HG03045 (cell line): Measurements from ENCODE around the gene RNPEP.
"Not testable (repeated sequence)": the region's sequence is repeated elsewhere in the genome, so short reads cannot be mapped to it uniquely, and the experiment has no call there.

Experiments used
- ATAC-seq: cut with Tn5 transposase; IDR thresholded peaks from one replicate; pipeline ENCODE4 v1.9.1; 2021; ENCODE audit warnings: mild to moderate bottlenecking, moderate library complexity; ENCODE audit not compliant: unreplicated experiment

The RNPEP gene

DNA sequence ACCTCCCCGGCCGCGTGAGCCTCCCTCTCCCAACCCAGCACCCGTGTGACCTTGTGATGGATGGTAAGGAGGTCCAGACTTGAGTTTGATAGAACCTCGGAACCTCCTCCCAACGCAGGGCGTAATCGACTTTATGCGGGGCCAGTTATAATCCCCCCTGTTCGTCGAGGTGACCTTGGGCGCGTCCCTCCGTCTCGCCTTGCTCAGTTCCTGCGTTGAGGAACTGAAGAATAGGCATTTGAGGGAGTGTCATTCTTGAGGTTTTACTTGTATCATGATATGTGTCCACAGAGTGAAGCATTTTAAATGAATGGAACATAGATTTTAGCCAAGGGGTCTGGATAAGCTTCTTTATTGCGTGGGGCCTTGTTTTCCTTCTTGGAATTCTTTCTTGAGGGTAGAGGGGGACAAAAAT is 26.7 kb upstream of the RNPEP start:
- ATAC-seq: no peak

DNA sequence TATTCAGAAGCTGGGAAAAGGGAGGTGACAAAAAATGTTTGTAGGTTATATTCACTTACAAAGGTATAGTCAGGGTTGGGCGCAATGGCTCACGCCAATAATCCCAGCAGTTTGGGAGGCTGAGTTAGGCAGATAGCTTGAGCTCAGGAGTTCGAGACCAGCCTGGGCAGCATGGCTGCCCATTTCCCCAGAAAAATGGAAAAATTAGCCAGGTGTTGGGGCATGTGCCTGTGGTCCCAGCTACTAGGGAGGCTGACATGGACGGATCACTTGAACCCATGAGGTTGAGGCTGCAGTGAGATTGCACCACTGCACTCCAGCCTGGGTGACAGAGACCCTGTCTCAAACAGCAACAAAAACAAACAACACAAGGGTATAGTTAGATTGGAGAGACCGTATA is 24.1 kb upstream of the RNPEP start:
- ATAC-seq: no peak

DNA sequence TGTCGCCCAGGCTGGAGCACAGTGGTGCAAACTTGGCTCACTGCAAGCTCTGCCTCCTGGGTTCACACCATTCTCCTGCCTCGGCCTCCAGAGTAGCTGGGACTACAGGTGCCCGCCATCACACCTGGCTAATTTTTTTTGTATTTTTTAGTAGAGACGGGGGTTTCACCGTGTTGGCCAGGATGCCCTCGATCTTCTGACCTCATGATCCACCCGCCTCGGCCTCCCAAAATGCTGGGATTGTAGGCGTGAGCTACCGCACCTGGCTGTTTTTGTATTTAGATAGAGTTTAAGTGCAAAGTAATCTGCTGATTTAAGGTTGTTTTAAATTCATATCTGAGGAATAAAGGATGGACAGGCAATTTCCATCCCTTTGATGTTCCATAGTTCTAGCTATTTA is 20.1 kb upstream of the RNPEP start:
- ATAC-seq: not testable (repeated sequence)

DNA sequence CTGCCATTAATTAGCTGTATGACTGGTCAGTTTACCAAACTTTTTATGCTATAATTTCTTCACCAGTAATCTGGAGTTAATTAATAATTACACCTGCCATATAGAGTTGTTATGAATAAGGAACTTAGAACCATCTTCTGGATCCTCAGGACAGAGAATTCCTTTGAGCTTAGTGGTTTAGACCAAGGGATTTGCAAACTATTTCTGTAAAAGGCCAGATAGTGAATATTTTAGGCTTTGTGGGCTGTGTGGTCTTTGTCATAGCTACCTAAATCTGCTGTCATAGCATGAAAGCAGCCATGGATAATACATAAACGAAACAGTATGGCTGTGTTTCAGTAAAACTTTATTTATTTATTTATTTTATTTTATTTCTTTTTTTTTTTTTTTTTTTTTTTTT is 18.2 kb upstream of the RNPEP start:
- no peak for ATAC-seq

DNA sequence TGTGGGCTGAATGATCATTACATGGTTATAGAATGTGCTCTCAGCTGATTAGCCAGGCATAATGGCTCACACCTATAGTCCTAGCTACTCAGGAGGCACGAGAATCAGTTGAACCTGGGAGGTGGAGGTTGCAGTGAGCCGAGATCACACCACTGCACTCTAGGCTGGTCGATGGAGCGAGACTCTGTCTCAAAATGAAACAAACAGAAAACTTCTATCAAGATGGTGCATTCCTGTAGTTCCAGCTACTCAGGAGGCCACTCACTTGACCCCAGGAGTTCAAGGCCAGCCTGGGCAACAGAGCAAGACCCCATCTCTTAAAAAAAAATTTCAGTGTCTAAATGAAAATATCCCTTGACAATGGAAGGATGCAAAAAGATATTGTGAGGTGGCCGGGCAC is 16.3 kb upstream of the RNPEP start:
- ATAC-seq: no peak

DNA sequence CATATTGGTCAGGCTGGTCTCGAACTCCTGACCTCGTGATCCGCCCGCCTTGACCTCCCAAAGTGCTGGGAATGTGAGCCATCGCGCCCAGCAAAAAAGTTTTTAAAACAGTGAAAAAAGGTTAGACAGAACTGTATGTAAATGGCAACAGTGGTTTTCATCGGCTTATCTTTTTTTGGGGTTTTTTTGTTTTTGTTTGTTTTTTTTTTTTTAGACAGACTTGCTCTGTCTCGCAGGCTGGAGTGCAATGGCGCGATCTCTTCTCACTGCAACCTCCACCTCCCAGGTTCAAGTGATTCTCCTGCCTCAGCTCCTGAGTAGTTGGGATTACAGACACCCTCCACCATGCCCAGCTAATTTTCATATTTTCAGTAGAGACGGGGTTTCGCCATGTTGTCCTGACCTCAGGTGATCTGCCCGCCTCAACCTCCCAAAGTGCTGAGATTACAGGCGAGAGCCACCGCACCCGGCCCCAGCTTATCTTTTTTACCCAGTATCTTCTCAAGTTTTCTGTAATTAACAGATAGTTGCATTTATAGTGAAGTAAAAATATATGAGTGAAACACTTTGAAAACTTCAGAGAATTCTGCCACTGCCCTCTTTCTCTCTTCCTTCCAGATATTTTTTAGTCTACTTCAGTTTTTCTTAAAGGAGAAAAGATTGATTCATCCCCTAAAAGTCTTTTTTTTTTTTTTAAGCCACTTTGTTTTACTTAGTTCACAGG is 14.1 kb upstream of the RNPEP start:
- ATAC-seq: no peak

DNA sequence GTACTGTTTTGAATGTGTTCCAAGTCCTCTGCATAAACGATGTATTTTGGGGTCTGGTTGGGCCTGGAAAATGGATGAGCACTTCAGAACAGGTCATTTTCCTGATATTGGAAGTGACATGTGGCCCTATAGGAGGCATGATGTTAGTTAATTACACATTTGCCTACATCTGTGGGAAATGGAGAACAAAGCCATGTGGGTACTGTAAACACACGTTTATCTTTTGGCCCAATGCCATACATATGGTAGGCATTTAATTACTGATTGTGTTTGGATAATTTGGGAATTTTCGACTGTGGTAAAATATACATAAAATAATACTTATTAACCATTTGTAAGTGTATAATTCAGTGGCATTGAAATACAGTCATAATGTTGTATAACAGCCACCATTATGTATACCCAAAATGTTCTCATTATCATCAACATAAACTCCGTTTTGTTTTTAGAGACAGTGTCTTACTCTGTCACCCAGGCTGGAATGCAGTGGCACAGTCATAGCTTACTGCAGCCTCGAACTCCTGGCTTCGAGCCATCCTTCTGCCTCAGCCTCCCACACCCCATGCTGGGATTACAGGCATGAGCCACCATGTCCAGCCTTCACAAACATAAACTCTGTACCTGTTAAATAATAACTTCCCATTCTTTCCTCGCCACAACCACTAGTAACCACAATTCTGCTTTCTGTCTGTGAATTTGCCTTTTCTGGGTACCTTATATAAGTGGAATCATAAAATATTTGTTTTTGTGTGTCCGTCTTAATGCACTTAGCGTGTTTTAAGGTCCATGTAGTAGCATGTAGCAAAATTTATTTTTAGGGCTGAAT is 11.9 kb upstream of the RNPEP start:
- no peak for ATAC-seq

DNA sequence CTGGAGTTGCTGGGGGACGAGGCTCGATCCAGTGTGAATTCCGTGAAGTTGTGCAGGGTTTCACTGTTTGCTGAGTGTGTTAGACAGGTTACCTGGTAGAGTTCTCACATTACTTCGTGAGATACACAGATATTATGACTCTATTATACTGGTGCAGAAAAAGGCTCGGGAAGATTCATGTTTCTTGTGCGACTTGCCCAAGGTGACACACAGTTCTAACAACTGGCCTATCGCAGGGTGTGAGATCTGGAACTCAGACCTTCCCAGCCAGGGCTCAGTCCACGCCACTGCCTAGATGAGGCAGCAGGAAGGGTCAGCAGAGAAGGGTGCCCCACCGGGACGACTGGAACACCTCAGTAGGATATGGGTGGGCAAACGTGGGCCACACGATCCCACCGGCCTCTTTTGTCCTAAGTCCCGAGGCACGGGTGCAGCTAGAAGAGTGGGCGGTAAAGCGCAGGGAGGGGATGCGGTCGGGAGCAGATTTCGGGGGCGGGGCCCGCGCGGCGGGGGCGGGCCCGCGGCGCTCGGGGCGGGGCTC is 296 bp upstream of the RNPEP start:
- ATAC-seq: peak; percentile 26

DNA sequence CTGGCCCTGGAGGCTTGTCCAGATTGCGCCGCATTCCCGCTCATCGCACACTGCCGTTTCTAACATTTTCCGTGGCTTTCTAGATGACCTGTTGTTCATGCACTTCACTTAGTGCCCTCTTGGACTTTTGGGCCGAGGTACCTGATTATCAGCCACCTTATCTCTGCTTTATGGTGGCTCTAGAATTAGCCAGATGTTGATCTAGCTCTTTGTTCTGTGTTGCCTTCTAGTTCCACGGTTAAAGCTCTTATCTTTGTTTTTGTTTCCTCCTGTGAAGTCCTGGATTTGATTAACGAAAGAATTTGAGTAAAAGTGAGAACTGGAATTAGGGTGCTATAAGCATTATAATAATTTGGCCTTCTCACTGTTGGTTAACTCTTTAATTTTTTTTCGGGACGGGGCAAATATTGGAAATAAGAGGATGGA is 945 bp downstream of the RNPEP start:
- ATAC-seq: no peak

DNA sequence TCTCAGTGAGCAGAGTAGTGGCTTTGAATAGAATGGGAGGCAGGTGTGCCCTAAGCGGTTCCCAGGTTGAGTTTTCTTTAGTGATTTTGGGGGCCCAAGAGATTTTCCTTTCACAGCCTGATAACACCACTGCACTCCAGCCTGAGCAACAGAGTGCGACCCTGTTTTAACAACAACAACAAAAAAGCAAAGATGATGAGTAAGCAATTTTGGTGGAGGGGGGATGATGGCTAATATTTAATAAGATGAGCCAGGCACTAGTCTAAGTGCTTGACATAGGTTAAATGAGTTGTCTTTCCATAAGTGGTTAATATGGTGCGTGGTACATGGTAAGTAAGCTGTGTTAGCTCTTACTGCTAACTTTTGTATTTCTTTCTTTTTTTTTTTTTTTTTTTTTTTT is 2.0 kb downstream of the RNPEP start:
- ATAC-seq: no peak

DNA sequence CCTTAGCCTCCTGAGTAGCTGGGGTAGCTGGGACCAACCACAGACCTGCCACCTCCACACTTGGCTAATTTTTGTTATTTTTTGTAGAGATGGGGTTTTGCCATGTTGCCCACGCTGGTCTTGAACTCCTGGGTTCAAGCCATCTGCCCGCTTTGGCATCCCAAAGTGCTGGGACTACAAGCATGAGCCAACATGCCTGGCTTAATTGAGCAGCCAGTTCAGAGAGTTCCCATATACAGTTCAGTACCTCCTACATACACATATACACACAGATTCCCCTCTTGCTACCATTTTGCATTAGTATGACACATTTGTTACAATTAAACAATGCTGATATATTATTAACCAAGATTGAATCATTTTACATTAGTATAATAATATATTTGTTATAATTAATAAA is 2.9 kb downstream of the RNPEP start:
- ATAC-seq: no peak

DNA sequence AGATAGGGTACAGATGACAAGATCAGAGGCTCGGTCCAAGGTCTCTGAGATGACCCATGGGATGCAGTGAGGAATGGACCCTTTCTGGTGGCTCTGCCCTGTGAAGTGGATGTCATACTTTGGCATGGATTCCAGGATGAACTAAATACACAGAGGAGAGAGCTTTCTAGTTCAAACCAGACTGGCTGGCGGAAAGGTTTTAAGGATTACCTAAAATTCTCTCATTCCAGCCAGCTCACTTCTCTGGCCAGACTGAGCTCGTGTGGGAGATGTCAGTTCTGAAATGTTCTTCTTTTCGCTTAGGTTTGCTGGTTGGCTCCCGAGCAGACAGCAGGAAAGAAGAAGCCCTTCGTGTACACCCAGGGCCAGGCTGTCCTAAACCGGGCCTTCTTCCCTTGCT is 6.2 kb downstream of the RNPEP start:
- no peak for ATAC-seq

DNA sequence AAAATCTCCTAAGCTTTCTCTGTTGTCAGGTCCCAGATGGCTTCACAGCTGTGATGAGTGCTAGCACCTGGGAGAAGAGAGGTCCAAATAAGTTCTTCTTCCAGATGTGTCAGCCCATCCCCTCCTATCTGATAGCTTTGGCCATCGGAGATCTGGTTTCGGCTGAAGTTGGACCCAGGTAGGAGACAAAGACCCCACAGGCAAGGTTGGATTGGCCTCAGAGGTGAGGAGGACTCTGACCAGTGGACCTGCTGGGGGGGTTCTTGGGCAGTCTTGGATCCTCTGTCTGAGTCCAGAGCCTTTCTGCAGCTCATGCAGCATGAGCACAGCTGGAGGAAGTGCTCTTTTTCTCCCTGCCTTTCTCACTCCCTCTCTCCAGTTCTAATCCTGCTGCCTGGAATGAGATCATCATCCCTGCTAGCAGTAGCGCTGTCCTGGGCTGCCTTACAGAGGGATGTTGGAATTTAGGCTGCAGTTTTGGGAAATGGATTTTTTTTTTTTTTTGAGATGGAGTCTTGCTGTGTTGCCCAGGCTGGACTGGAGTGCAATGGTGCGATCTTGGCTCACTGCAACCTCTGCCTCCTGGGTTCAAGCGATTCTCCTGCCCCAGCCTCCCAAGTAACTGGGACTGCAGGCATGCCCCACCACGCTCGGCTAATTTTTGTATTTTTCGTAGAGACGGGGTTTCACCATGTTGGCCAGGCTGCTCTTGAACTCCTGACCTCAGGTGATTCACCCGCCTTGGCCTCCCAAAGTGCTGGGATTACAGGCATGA is 7.1 kb downstream of the RNPEP start:
- ATAC-seq: no peak

DNA sequence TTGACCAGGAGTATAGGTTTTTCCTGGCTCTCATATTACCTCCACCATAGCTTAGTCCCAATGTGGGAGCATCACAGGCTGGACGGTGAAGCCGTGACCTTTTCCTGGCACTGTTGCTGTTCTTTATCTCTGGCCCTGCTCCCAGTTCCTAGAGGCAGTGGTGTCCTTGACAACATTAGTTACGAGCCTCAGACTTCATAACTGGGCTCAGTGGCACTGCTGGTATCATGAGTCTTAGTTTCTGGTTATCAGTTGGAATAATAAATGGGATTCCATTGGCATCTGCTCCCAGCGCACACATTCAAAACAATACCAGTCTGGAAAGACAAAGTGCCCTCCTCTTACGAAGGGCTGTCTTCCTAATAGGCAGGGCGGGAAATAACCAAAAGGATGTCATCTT is 8.0 kb downstream of the RNPEP start:
- no peak for ATAC-seq

DNA sequence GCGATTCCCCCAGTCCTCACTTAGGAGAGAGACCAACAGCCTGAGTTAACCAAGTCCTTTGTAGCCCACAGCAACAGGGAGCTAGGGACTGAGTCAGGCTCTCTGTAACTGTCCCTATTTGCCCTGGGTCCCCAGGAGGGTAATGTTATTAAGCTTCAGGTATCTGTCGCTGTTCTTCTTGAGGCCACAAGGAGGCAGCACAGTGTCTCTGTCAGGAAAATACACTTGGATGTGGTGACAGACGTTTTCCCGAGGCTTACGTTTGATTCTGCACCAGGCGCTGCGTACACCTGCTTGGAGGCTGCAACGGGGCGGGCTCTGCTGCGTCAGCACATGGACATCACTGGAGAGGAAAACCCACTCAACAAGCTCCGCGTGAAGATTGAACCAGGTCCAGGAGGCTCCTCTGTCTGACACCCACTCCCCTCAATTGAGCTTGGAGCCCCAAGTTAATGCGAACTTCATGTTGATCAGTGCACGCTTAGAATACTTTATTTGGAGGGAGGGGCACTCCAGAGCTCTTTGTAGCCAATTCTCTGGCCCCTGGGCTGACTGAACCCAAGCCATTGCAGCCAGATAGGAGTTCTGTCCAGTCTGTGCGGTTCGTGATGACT is 17.3 kb downstream of the RNPEP start:
- ATAC-seq: no peak

DNA sequence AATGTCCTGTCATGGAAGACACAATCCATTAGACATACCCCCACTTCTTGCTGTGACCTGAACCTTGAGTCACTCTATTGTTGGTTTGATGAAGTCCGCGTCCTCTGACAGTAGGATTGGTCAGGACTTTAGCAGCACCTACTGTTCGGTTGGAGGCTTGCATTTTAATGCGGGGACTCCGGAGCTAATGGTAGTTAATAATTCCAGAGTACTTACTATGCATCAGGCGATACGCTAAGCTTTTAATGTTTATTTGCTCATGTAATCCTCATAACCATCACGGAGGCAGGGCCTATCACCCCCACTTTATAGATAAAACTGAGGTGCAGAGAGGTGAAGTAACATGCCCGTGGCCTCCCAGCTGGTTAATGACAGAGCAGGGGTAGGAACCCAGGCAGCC is 20.1 kb downstream of the RNPEP start:
- no peak for ATAC-seq

DNA sequence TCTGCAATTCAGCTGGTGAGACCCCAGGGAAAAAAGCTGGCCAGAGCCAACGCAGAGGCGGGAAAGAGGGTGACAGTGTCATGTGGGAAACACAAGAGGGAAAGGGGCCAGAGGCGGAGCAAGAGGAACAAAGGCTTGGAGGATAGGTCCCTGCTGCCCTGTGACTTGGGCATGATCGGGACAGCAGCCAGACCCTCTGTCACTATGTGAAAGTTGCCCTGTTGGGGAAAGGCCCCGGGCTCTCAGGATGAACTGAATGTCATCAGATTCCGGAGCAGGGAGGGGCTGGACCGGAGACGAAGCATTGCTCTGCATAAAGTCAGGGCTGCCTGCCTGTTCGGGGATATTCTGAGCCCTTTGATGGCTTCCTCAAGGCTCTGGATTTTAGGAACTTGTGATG is 22.3 kb downstream of the RNPEP start:
- ATAC-seq: no peak

DNA sequence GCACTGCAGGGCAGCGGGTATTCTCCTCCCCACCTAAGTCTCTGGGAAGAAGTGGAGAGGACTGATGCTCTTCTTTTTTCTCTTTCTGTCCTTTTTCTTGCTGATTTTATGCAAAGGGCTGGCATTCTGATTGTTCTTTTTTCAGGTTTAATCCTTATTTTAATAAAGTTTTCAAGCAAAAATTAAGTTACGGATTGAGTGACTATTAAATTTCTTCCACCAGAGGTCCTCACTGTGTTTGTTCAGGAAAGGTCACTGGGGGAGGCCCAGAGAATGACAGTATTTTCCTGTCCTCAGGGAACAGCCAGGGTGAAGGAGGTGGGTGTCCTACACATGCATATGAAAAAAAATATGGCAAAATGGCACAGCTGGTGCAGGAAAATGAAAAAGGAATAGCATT is 23.5 kb downstream of the RNPEP start:
- ATAC-seq: no peak

DNA sequence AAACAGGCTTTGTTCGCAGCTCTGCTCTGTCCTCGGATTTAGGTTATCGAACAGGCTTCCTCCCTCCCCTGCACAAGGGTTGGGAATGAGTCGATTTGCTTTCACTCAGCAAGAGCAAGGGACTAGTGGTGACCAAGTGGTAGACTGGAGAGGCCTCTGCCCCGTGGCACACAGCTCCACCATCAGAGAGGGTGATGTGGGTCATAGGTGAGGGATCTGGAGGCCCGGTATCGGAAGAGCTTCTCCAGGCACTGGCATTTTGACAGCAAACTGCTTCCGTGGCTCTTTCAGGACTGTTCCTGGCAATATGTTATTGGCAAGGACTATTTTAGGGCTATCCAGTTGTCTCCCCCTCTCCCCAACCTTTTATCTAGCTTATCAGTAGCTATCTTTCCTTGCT is 24.9 kb downstream of the RNPEP start:
- ATAC-seq: no peak

DNA sequence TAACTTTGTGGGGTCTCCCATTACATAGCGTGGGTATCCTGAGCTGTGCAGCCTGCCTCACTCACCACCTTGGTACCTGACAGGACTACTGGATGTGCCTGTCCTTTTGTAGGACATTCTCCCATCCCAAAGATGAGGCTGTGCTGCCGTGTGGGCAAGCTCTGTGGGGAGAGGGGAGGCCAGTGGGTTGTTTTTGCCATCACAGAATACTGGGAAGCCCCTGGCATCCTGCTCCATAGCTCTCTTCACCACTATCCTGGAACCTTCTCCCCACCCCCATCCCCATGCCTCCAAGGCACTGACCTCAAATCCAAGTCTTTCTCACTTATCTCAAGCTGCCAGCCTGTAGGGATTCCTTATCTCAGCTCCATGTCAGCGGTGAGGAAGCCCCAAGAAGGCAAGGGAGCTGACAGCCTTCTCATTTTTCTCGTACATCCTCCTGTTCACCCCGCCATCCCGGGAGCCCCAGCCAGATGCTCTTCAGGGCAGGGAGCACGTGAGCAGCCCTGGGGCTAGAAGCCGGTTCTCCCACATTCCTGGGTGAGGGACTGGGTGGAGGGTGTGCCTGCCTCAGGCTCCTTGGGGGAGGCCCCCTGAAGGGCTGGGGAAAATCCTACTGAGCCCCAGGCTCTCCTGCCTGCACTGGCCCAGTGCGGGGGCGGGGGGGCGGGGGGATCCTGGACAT is 25.5 kb downstream of the RNPEP start:
- ATAC-seq: no peak
